ENCODE data around the gene TNFAIP8L3. TPM values are rescaled to one million over a fixed set of nuclear protein-coding genes. Genes with fewer than 3 reads are reported as not detected.

The TNFAIP8L3 gene
- total RNA-seq, 1 donor from 2014 or later = not detected

GRCh38 chr15:51062736-51063135, 32.0 kb downstream of the TNFAIP8L3 start:
- Mint-ChIP-seq H3K27me3 (peaks cover 13% of the 10 kb centered on the region), H3K27ac (no peak overlapping the region), H3K4me1 (ENCODE audit: low read depth) (no peaks in the 10 kb centered on the region), H3K9me3 (ENCODE audit: low read depth) (peaks cover 2% of the 10 kb centered on the region), H3K4me3 (ENCODE audit: low read depth) (no peak overlapping the region), H3K36me3 (ENCODE audit: insufficient read depth) (no peaks in the 10 kb centered on the region)
- DNase-seq (ENCODE audit: low spot score, unreplicated experiment) = no peak
- TF ChIP-seq CTCF (IDR thresholded peaks at IDR 0.05; ENCODE audit: unreplicated experiment) = no peak

- Mint-ChIP-seq H3K4me3 (ENCODE audit: low read depth) (no peak overlapping the region), H3K9me3 (ENCODE audit: low read depth) (peaks cover 2% of the 10 kb centered on the region), H3K27ac (no peak overlapping the region), H3K4me1 (ENCODE audit: low read depth) (no peaks in the 10 kb centered on the region), H3K36me3 (ENCODE audit: insufficient read depth) (no peaks in the 10 kb centered on the region), H3K27me3 (peaks cover 7% of the 10 kb centered on the region)
- no peak for DNase-seq (ENCODE audit: low spot score, unreplicated experiment)
- no peak for TF ChIP-seq CTCF (IDR thresholded peaks at IDR 0.05; ENCODE audit: unreplicated experiment)
These were observed 34.6 kb downstream of the TNFAIP8L3 start for GRCh38 chr15:51060030-51060673.

- H3K36me3 Mint-ChIP-seq (ENCODE audit: insufficient read depth) = no peaks in the 10 kb centered on the region
- no peak overlapping the region for H3K27ac Mint-ChIP-seq
- DNase-seq (ENCODE audit: low spot score, unreplicated experiment) = no peak
- H3K9me3 Mint-ChIP-seq (ENCODE audit: low read depth) = peaks cover 2% of the 10 kb centered on the region
- peaks cover 9% of the 10 kb centered on the region for H3K27me3 Mint-ChIP-seq
- H3K4me3 Mint-ChIP-seq (ENCODE audit: low read depth) = no peak overlapping the region
- TF ChIP-seq CTCF (IDR thresholded peaks at IDR 0.05; ENCODE audit: unreplicated experiment) = no peak
- no peaks in the 10 kb centered on the region for H3K4me1 Mint-ChIP-seq (ENCODE audit: low read depth)
These were observed 40.2 kb downstream of the TNFAIP8L3 start for GRCh38 chr15:51054535-51054934.

GRCh38 chr15:51053571-51053970, 41.1 kb downstream of the TNFAIP8L3 start:
- Mint-ChIP-seq H3K27ac (no peak overlapping the region), H3K9me3 (ENCODE audit: low read depth) (peaks cover 2% of the 10 kb centered on the region), H3K36me3 (ENCODE audit: insufficient read depth) (no peaks in the 10 kb centered on the region), H3K4me3 (ENCODE audit: low read depth) (no peak overlapping the region), H3K27me3 (peaks cover 9% of the 10 kb centered on the region), H3K4me1 (ENCODE audit: low read depth) (no peaks in the 10 kb centered on the region)
- no peak for DNase-seq (ENCODE audit: low spot score, unreplicated experiment)
- no peak for TF ChIP-seq CTCF (IDR thresholded peaks at IDR 0.05; ENCODE audit: unreplicated experiment)

- Mint-ChIP-seq H3K4me1 (ENCODE audit: low read depth) (peaks cover 6% of the 10 kb centered on the region), H3K9me3 (ENCODE audit: low read depth) (no peaks in the 10 kb centered on the region), H3K27me3 (peaks cover 4% of the 10 kb centered on the region), H3K27ac (no peak overlapping the region), H3K36me3 (ENCODE audit: insufficient read depth) (no peaks in the 10 kb centered on the region), H3K4me3 (ENCODE audit: low read depth) (no peak overlapping the region)
- no peak for TF ChIP-seq CTCF (IDR thresholded peaks at IDR 0.05; ENCODE audit: unreplicated experiment)
- DNase-seq (ENCODE audit: low spot score, unreplicated experiment) = no peak
These were observed 42.9 kb downstream of the TNFAIP8L3 start for GRCh38 chr15:51051776-51052175.
